GM21737 (cell line): Measurements from ENCODE around the gene DLX6.

Source experiments
- ATAC-seq: cut with Tn5 transposase; IDR thresholded peaks from one replicate; pipeline ENCODE4 v1.9.1; 2021; ENCODE audit warnings: mild to moderate bottlenecking, moderate library complexity; ENCODE audit not compliant: unreplicated experiment

The DLX6 gene

DNA sequence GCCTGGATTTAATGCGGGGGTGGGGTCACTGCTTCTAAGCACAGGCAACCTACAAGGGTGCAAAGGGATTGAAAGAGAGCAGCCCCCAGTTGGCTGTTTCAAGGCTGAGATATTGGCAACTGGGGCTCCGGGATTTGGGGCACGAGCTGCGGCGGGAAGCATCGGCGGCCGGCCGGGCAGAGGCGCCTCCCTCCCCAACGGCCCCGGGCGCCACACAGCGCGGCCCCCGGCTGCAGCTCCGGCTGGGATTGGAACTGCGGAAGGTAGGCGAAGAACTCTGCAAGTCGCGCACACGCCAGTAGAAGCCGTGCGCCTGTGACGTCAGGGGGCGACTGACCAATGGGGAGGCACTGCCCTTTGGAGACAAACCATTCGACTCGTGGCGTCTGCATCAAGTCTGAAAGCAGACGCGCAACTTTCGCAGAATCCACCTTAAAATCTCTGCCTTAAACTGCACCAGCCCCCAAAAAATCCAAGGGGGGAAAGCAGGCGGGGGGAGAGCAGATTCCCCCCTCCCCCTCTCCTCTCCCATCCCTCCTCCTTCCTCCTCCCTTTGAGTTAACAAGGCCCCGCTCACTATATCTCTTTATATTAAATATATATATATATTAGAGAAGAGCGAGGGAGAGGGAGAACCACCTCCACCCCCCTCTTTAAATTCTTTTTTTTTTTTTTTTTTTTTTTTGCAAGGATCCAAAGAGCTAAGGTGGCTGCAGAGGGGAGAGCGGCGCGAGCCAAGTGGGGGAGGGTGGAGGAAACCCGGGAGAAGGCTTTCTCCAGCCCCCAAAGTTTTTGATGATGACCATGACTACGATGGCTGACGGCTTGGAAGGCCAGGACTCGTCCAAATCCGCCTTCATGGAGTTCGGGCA lies at the start of gene DLX6:
DLX6 (plus strand) TSS at position 371 of the 872 bp plus-strand sequence; CDS start at position 796, 425 bp downstream.
- no peak for ATAC-seq

DNA sequence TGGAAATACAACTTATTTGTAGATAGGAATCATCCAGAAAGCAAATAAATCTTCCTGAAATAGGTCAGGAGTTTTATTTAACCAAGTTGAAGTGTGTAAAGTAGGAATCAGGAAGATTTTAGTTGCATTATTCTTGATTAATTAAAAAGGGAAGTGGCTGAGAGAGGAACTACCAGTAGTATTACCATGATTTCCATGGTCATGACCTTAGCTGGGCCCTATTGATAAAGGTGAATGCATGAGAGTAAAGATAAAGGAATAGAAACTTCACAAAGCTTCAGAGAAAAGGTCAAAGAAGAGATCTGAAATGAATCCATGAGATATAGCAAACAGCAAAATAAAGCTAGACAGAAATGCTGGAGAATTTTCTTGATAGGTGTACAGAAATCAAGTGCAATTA lies 46.2 kb upstream of the DLX6 start:
- ATAC-seq, result no peak

DNA sequence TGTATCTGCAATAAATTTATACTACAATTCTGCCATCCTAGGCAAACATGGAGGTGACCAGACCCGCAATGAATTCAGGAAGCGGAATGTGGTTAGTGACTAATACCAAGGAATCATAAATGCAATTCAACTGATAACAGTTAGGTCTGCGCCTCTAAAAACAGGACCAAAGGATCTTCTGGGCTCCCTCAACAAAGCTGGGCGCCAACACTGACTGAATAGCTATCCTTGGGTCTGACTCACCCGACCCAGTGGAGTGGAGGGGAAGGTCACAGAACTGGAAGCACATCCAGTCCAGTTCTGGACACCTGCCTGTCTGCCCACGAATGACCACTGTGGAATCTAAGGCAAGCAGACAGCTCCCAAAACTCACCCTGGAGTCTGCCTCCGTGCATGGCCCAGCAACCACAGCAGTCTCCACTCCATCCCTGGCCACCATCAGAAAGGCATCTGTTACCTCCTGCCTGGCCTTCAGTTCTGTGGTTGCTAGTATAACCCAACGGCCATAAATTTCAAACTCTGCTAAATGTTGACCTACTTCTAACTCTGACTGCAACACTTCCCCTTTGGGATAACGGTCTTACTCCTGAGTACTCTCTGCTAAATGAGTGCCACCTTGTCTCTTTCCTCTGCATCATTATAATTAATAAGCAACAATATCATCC lies 43.0 kb upstream of the DLX6 start:
- ATAC-seq, result no peak

DNA sequence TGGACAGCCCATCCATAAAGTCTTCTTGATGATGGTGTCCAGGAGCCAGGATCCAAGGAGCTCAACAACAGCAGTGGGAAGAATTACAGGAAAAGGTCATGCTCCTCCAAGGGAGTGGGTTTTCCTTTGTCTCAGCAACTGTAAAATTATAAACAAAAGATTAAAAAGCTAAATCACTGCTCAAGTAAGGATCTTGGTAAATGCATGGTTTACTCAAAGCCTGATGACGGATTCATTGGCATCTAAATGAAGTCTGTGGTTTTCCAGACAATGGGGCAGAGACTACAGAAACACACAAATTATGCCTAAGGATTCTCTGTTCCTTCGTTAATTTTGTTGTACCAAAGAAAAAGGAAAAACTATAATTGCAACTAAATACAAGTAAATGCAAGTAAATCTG lies 36.4 kb upstream of the DLX6 start:
- ATAC-seq, result no peak

DNA sequence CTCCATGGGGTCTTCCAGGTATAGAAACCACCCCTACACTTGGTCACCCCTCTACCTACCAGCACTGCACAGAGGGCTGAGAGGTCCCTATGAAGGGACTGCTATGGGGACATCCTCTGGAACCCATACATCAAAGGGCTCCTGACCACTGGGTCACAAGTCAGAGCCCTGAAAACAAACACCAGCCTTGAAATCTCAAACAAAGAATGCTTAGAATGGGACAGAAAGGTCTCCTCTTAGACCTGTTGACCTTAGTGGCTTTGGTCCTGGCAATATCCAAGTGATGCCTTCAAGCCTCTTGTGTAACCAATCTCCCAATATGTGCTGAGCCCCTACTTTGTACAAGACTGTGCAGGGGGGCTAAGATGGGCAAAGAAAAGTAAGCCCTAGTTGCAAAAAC lies 34.6 kb upstream of the DLX6 start:
- no peak for ATAC-seq

DNA sequence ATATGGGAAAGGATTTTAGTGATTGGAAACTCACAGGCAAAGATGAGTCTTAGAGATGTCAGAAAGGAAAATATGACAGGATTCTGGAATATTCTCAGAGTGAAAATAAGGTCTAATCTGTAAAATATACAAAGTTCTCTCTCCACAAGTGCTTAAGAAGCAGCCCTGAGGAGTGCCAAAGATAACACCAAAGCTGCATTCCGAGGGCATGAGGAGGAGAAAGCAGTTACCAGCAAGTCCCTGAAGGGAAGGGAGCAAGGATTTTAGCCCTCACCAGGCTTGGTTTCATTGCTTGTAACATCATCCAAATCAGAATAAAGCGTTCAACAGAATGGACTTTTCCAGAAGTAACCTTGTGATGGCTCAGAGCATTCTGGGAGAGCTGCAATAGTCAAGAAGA lies 31.4 kb upstream of the DLX6 start:
- no peak for ATAC-seq

DNA sequence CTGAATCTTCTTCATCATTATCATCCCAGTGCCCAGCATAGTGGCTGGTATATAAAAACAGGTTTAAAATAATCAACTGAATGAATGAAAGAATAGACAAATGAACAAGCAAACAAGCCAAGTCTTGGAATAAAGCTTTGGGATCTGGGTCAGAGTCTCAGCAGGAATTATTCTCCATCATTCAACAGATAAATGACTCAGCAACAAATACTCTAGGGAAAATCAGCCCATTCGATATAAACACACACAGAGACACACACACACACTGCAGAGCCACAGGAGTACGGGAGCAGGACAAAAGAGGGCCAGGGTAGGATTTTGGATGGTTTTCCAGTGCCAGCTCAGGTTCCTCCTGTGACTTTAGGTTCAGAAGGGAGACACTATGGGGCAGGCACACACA lies 29.2 kb upstream of the DLX6 start:
- no peak for ATAC-seq

DNA sequence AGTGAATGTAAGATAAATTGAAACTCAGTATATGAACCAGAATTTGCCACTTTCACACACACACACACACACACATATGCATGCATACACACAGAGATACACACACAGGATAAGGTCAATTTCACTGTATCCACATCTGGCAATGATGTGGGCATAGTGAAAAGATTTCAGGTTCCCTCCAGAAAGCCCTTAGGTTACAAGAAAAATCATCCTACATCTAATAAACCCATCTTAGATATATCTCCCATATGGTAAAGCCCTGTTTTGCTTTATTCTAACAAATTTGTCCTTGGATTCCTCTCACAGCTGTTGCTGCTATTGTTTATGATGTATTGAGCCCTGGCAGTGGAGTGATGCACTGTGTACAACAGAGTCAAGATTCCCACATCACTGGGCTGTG lies 27.9 kb upstream of the DLX6 start:
- ATAC-seq, result no peak

DNA sequence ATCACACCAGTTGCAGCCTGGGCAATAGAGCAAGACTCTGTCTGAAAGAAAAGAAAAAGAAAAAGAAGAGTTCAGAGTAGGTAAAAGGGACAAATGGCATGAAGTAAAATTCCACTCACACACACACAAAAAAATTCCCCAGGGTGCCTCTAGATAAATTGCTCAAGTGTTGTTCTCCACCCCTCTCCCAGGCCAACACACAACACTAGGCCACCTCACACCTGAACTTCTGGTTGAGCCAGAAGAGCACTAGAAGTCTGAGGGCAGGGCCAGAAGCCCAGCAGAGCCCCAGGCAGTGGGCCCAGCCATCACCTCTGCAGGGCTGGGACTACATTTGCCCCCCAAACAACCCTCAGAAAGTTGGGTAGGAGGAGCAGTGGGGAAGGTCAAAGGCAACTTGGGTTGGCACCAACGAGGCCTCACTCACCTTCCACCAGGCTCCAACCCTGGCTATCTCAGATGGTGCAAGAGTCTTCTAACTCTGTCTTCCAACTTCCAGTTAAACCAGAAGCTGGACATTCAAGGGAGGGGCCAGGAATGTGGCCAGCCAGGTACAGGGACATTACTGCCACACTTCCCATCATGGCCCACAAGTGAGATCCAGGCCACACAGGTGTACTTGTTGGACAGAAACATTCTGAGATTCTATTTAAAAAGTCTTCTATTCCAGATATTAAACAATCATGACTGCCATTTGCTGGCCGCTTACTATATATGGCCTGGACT lies 25.6 kb upstream of the DLX6 start:
- no peak for ATAC-seq

DNA sequence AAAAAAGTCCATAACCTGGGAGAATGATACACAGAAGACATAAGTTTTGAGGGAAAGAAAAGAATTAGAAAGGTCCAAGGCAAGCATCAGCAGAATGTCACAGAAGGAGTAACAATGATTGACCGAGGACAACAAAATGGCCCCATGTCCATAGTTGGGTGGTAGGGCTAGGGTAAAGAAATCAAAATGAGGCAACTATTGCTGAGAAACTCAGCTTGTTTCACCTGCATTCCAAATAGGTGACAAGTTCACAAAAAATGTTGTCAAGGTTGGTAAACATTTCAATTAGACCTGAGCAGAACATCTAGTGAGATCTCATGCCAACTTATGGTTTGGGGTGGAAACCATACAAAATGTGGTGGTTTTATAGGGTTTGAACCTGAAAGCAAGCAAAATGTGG lies 22.8 kb upstream of the DLX6 start:
- no peak for ATAC-seq

DNA sequence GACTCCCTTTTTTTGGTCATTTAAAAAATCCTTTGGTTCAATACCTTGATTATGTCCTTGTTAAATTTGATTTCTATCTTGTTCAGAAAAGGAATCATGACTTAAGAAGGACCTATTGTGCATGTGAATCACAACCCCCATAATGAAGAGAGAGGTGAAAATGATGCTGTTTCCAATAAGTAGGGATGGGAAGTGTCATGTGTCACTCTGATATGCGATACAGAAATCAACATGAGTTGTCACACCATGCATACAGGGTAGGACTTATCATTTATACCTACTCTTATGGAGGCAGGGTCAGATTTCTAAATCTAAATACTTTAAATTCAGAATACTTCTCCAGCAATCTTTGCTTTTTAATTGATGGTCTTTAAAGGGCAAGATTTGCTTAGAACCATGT lies 19.4 kb upstream of the DLX6 start:
- no peak for ATAC-seq

DNA sequence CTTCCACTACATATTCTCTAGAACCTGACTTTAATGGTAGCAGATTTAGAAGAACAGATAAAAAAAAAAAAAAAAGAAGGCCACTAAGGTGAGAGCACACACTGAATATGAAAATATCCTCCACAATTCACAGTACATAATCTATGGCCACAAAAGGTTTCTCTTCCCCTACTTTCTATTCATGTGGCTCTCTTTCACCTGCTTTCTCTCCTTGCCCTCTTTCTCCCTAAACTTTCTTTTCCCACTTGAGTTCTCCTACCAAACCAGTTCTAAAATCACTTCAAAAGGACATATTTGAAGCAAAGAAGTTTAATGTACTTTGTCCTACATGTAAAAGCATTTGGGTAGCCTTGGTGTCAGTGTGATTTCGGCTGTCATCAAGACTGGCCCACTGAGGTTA lies 18.5 kb upstream of the DLX6 start:
- no peak for ATAC-seq

DNA sequence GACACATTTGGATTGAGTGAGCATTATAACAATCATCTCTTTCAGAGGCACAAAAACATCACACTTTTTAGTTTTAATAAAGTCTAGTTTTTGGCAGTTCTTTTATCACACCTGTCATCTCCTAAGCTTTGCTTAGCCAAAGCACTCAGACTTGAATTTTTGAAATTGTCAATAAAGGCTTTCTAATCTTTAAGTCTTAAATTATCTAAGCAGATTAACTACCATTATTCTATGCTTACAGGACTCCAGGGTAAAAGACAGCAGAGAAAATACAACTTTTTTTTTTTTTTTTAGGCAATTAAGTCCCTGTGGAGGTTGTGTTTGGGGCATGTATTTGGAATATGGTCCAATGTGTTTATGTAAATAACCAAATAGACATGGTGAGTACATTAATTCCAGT lies 17.6 kb upstream of the DLX6 start:
- ATAC-seq, result no peak

DNA sequence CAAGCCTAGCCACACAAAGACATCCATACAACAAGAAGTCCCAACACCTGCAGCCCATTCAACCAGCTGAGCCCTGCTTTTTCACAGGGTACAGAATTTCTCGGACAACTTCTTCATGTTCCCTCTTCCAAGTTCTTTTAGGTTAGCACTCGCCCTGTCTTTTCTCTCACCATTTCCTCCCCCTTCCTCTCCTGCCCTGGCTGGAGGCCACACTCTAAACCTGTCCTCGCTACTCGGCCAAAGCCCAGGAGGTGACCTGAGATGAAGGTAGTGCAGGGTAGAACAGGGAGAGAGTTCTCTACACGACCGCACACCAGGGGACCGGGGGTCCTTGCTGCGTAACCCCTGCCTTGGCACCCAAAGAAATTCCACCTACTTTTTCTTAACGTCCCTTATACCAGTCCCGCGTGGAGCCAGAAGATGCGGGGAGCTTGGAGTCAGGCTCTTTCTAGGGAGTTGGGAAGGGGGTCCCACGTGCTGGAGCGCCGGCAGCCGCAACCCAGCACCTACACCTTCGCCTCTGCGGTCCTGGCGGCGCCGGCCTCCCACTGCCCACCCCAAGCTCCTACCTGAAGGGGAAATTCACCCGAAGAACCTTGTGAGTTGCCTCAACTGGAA lies 16.0 kb upstream of the DLX6 start:
- ATAC-seq, result no peak

DNA sequence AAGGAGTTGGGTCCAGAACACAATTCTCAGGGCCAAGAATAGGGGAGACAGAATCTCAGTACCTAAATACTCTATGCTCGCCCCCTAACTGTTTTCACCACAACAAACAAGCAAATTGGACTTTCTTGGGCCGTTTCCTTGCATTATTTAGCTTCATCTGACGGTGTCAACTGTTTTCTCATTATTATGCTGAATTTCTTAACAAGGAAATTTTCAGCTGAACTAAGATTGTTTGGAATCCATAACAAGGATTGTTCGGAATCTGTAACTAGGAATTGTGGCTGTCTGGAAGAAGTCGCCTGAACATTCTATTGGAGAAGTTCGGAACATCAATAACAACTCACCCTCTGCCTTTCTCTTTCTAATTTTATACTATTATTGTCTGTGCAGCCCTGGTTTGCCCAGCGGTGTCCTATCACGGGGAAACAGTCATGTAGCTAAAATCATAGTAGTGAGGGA lies 15.5 kb upstream of the DLX6 start:
- no peak for ATAC-seq

DNA sequence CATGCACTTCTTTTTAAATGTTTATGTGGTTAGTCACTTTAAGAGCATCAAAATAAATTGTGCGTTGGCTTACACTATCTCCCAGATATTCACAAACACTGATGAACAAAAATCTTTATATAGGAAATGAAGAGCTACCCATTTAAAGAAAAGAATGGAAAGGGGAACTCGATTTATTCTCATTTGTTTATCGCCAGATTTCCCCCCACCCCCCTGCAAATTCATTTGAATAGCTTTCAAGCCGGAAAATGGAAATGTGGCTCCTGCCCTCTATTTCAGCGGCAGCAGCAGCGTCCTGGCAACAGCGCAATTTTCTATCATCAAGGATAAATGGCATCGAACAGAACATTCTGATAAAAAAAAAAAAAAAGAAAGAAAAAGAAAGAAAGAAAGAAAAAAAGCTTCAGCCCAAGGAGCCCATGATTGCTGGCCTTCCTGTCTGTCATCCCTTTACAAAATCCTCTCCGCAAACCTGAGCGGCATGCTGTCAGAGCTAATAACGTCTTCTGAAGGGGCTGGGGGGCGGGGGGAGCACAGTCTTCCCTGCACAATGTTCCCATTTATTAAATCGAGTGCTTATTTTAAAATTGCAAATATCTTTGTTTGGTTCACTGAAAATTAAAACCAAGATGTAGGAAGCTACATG lies 13.7 kb upstream of the DLX6 start:
- no peak for ATAC-seq

DNA sequence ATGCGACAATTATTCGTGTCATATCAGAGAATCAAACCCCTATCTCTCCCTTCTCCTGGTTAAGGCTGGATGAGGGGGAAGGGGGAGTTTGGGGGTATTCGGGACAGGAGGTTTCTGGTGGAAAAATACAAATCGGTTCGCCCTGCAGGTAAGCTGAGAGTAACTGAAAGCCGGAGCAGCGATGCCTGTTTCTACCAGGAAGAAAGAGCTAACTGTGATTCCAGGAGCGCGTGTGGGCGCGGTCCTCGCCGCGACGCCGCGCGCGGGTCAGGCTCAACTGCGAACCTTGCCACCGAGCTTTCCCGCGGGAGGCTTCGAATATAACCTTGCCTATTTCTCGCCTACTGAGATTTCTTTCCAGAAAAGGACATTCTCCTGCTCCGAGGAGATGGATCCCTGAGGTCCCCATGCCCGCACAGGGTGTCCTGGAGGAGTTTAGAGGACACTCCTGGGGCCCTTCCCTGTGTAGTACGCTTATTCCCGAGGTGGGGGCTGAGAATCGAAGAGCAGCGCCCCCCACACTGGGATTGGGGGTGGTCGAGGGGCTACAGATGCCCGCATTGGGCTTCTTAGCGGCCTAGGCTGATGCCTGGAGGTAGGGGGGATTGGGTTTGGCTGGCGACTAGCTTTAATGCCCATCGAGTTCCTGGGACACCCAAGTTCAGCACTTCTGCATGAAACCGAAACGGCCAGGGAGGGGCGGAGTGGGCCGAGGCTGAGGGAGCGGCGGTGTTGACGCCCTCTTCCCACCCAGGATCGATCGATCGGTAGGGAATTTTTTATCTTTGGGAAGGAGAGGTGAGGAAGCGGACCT lies 13.0 kb upstream of the DLX6 start:
- no peak for ATAC-seq

DNA sequence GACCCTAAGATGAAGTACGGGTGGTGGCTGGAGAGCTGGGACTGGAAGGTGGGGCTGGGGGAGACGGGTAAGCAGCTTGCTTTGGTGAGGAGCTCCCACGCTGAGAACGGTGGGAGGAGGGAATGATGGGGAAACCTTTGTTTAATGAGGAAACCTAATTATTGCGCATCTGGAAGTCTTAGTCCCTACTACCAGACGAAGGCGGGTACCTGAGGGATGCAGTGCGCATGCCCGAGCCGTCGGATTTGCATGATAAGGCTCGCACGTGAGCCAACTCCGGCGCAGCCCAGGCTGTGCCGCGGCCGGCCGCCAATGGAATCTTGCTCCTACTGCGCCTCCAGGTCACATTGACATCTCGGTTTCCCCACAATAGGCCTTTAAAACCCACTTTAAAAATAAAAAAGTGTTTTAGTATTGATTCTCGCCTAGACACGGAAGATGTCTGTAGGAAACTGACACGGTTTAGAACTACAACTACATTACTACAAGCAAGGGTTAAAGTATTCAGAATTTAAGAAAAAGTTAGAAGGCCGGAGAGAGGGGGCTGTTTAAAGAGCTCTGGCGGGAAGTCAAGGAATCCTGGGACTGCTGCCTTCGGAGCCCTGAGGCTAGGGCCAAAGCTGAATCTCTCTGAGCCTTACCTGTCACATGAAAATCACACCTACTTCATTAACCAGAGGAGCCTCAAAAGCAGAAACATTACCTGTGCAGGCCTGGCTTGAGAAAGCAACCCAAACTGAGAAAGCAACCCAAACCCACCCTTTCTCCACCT lies 12.1 kb upstream of the DLX6 start:
- ATAC-seq, result no peak

DNA sequence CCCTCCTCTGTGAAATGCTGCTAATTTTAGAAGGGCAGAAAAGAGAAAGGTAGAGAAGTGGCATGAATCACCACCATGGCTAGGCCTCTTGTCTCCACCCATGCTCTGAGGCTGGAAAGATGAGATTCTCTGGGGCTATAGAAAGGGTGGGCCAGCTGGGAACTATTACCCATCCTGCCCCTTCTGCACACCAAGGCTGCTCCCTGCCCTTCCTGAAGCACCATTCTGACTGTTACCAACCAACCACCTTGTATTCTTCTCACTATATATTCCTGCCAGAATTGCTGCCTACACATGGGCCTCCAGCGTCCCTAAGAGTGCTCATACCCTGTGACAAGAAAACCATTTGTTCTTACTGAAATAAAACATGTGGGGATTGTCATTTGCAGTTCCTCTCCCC lies 11.4 kb upstream of the DLX6 start:
- ATAC-seq, result no peak
